HCT116 (cell line): Measurements from ENCODE around the gene IGF2R.

ENCODE experiments used
- CEBPB ChIP-seq: IDR thresholded peaks from 2 replicates; pipeline ENCODE4 v1.6.1; 2012; ENCODE audit warnings: low read depth
- CTCF ChIP-seq, 3 experiments: fragments of 200-600 bp in 1 of 3; sonication (generic) in 1 of 3; IDR thresholded peaks in 2 of 3; conservative IDR thresholded peaks in 1 of 3; 2 replicates each; pipeline ENCODE4 v1.5.1; 2012 to 2017; ENCODE audit warnings: low read depth in 2 of 3, low read length in 2 of 3, antibody characterized with exemption in 1 of 3, borderline replicate concordance in 1 of 3, control low read depth in 1 of 3, mild to moderate bottlenecking in 1 of 3, mixed read lengths in 1 of 3, mixed run types in 1 of 3, moderate library complexity in 1 of 3; ENCODE audit not compliant: insufficient read depth in 1 of 3
- EZH2phosphoT487 ChIP-seq: fragments of 200-600 bp; IDR thresholded peaks from 2 replicates; pipeline ENCODE4 v1.6.1; 2018; ENCODE audit warnings: antibody characterized with exemption, borderline replicate concordance
- FOSL1 ChIP-seq: IDR thresholded peaks from 2 replicates; pipeline ENCODE4 v1.6.1; 2012; ENCODE audit warnings: low read depth
- MAX ChIP-seq: IDR thresholded peaks from 2 replicates; pipeline ENCODE4 v1.6.1; 2012
- POLR2A ChIP-seq: IDR thresholded peaks from 2 replicates; pipeline ENCODE4 v1.7.0; 2011; ENCODE audit warnings: borderline replicate concordance; ENCODE audit not compliant: insufficient read depth, insufficient read length; ENCODE audit errors: extremely low read depth
- POLR2AphosphoS5 ChIP-seq: IDR thresholded peaks from 2 replicates; pipeline ENCODE4 v1.6.1; 2011; ENCODE audit warnings: mild to moderate bottlenecking, low read depth, low read length, moderate library complexity
- RAD21 ChIP-seq: IDR thresholded peaks from 2 replicates; pipeline ENCODE4 v1.6.1; 2012; ENCODE audit warnings: low read depth, mild to moderate bottlenecking
- REST ChIP-seq: IDR thresholded peaks from 2 replicates; pipeline ENCODE4 v1.6.1; 2012; ENCODE audit warnings: low read depth
- SP1 ChIP-seq: IDR thresholded peaks from 2 replicates; pipeline ENCODE4 v1.6.1; 2012; ENCODE audit warnings: low read depth
- YY1 ChIP-seq: IDR thresholded peaks from 2 replicates; pipeline ENCODE4 v1.6.1; 2011; ENCODE audit warnings: low read length, low read depth, moderate library complexity, mild to moderate bottlenecking; ENCODE audit not compliant: insufficient replicate concordance; ENCODE audit errors: extremely low read depth
- ZFX ChIP-seq: fragments of 450-650 bp; IDR thresholded peaks from 2 replicates; pipeline ENCODE4 v1.6.1; 2017

GRCh38 chr6:159999240-159999671, 30.4 kb downstream of the IGF2R start:
- no peak for TF ChIP-seq POLR2AphosphoS5
- no peak for TF ChIP-seq ZFX
- no peak for TF ChIP-seq MAX
- TF ChIP-seq REST = no peak
- TF ChIP-seq CTCF (IDR thresholded peaks at IDR 0.05 in 2 of 3, conservative IDR thresholded peaks at IDR 0.05 in 1 of 3; ENCODE audit: borderline replicate concordance in 1 of 3, insufficient read depth in 1 of 3, low read depth in 2 of 3, low read length in 2 of 3) = no peak
- TF ChIP-seq RAD21 = no peak
- no peak for TF ChIP-seq POLR2A
- TF ChIP-seq EZH2phosphoT487 = no peak
- TF ChIP-seq SP1 = no peak
- no peak for TF ChIP-seq CEBPB
- TF ChIP-seq FOSL1 = no peak
- no peak for TF ChIP-seq YY1
